ENCODE results near the gene PCBP3.

Gene PCBP3

GRCh38 chr21:45766501-45766900 lies 123.0 kb downstream of the PCBP3 start:
- no peak overlapping the region for H3K4me3 ChIP-seq (ENCODE audit: low read length)
- TF ChIP-seq ZNF274 (IDR thresholded peaks at IDR 0.05; ENCODE audit: low read depth, low read length), result no peak

- no peak for TF ChIP-seq ZNF274 (IDR thresholded peaks at IDR 0.05; ENCODE audit: low read depth, low read length)
- H3K4me3 ChIP-seq (ENCODE audit: low read length), result no peak overlapping the region
Measured at GRCh38 chr21:45767071-45768006, 123.8 kb downstream of the PCBP3 start.

GRCh38 chr21:45768011-45768739 lies 124.7 kb downstream of the PCBP3 start:
- TF ChIP-seq ZNF274 (IDR thresholded peaks at IDR 0.05; ENCODE audit: low read depth, low read length), result no peak
- no peak overlapping the region for H3K4me3 ChIP-seq (ENCODE audit: low read length)

- no peak for TF ChIP-seq ZNF274 (IDR thresholded peaks at IDR 0.05; ENCODE audit: low read depth, low read length)
Measured at GRCh38 chr21:45768740-45769048, 125.2 kb downstream of the PCBP3 start.

GRCh38 chr21:45769294-45769693 lies 125.8 kb downstream of the PCBP3 start:
- TF ChIP-seq ZNF274 (IDR thresholded peaks at IDR 0.05; ENCODE audit: low read depth, low read length), result no peak
- no peak overlapping the region for H3K4me3 ChIP-seq (ENCODE audit: low read length)

More at GRCh38 chr21:45768740-45769048, 125.2 kb downstream of the PCBP3 start:
- H3K4me3 ChIP-seq (ENCODE audit: low read length), result no peak overlapping the region

GRCh38 chr21:45769896-45770295 lies 126.4 kb downstream of the PCBP3 start:
- no peak overlapping the region for H3K4me3 ChIP-seq (ENCODE audit: low read length)
- TF ChIP-seq ZNF274 (IDR thresholded peaks at IDR 0.05; ENCODE audit: low read depth, low read length), result no peak

- TF ChIP-seq ZNF274 (IDR thresholded peaks at IDR 0.05; ENCODE audit: low read depth, low read length), result no peak
- H3K4me3 ChIP-seq (ENCODE audit: low read length), result no peak overlapping the region
Measured at GRCh38 chr21:45772180-45772579, 128.7 kb downstream of the PCBP3 start.

- H3K4me3 ChIP-seq (ENCODE audit: low read length), result no peak overlapping the region
- TF ChIP-seq ZNF274 (IDR thresholded peaks at IDR 0.05; ENCODE audit: low read depth, low read length), result no peak
Measured at GRCh38 chr21:45774291-45774690, 130.8 kb downstream of the PCBP3 start.

- TF ChIP-seq ZNF274 (IDR thresholded peaks at IDR 0.05; ENCODE audit: low read depth, low read length), result no peak
Measured at GRCh38 chr21:45776971-45777370, 133.4 kb downstream of the PCBP3 start.

GRCh38 chr21:45778686-45779085 lies 135.2 kb downstream of the PCBP3 start:
- no peak for TF ChIP-seq ZNF274 (IDR thresholded peaks at IDR 0.05; ENCODE audit: low read depth, low read length)
- no peak overlapping the region for H3K4me3 ChIP-seq (ENCODE audit: low read length)

More at GRCh38 chr21:45776971-45777370, 133.4 kb downstream of the PCBP3 start:
- H3K4me3 ChIP-seq (ENCODE audit: low read length), result no peak overlapping the region

- no peak for TF ChIP-seq ZNF274 (IDR thresholded peaks at IDR 0.05; ENCODE audit: low read depth, low read length)
- H3K4me3 ChIP-seq (ENCODE audit: low read length), result no peak overlapping the region
Measured at GRCh38 chr21:45779226-45779625, 135.7 kb downstream of the PCBP3 start.

GRCh38 chr21:45780647-45781046 lies 137.1 kb downstream of the PCBP3 start:
- TF ChIP-seq ZNF274 (IDR thresholded peaks at IDR 0.05; ENCODE audit: low read depth, low read length), result no peak
- H3K4me3 ChIP-seq (ENCODE audit: low read length), result no peak overlapping the region

GRCh38 chr21:45781741-45782140 lies 138.2 kb downstream of the PCBP3 start:
- TF ChIP-seq ZNF274 (IDR thresholded peaks at IDR 0.05; ENCODE audit: low read depth, low read length), result no peak
- no peak overlapping the region for H3K4me3 ChIP-seq (ENCODE audit: low read length)

- no peak for TF ChIP-seq ZNF274 (IDR thresholded peaks at IDR 0.05; ENCODE audit: low read depth, low read length)
- H3K4me3 ChIP-seq (ENCODE audit: low read length), result no peak overlapping the region
Measured at GRCh38 chr21:45786660-45787059, 143.1 kb downstream of the PCBP3 start.

GRCh38 chr21:45787371-45787770 lies 143.8 kb downstream of the PCBP3 start:
- no peak for TF ChIP-seq ZNF274 (IDR thresholded peaks at IDR 0.05; ENCODE audit: low read depth, low read length)
- no peak overlapping the region for H3K4me3 ChIP-seq (ENCODE audit: low read length)

Measured in GM08714 (cell line).